SK-N-SH (cell line): Measurements from ENCODE around the gene PKP4. TPM values are rescaled to one million over a fixed set of nuclear protein-coding genes. Genes with fewer than 3 reads are reported as not detected.

Experiments used
- CTCF ChIA-PET: fragments of 300-600, 350-600 bp; formaldehyde crosslinking; extraction: SDS; loops from one replicate; lab custom pipeline; 2021; lab: Yijun Ruan, JAX
- POLR2A ChIA-PET: fragments of 350-600 bp; sonication (Branson Sonifier 250); formaldehyde crosslinking; extraction: SDS; loops from one replicate; lab custom pipeline; 2020; ENCODE audit warnings: antibody characterized with exemption, inconsistent platforms; lab: Yijun Ruan, JAX
- DNase-seq: peaks from one replicate; pipeline ENCODE4 v3.0.0; 2012
- H2AFZ ChIP-seq: fragments of 200-600 bp; sonication (generic); 2 replicates; pipeline ENCODE4 v1.8.1; 2016; ENCODE audit warnings: antibody characterized with exemption, mild to moderate bottlenecking, low read depth
- H3F3A ChIP-seq: fragments of 200-600 bp; sonication (generic); replicated peaks from 2 replicates; pipeline ENCODE3; 2016; ENCODE audit warnings: antibody characterized with exemption, mild to moderate bottlenecking; ENCODE audit not compliant: insufficient read depth
- H3K27ac ChIP-seq, 2 experiments: fragments of 200-500 bp in 1 of 2; fragments of 200-600 bp in 1 of 2; sonication (Bioruptor generic) in 1 of 2; sonication (generic), shearing (Covaris generic) in 1 of 2; 2 replicates each; pipeline versions ENCODE4 v1.5.1 to v1.6.1; 2014 to 2016; ENCODE audit warnings: low read depth in 2 of 2, inconsistent platforms in 1 of 2, low read length in 1 of 2, mild to moderate bottlenecking in 1 of 2, mixed read lengths in 1 of 2
- H3K27me3 ChIP-seq: fragments of 200-600 bp; sonication (generic), shearing (Covaris generic); 2 replicates; pipeline ENCODE4 v1.6.1; 2016; ENCODE audit warnings: mixed run types; ENCODE audit not compliant: insufficient read depth
- H3K36me3 ChIP-seq, 2 experiments: fragments of 200-500 bp in 1 of 2; fragments of 200-600 bp in 1 of 2; sonication (Bioruptor generic) in 1 of 2; sonication (generic) in 1 of 2; replicated peaks in 1 of 2; 2 replicates each; pipeline versions ENCODE3 to v1.5.1; 2014 to 2016; ENCODE audit warnings: low read length in 1 of 2, mild to moderate bottlenecking in 1 of 2; ENCODE audit not compliant: insufficient read depth in 2 of 2, control insufficient read depth in 1 of 2
- H3K4me1 ChIP-seq, 2 experiments: fragments of 200-500 bp in 1 of 2; fragments of 200-600 bp in 1 of 2; sonication (Bioruptor generic) in 1 of 2; sonication (generic), shearing (Covaris generic) in 1 of 2; 2 replicates each; pipeline versions ENCODE4 v1.5.1 to v1.6.1; 2014 to 2016; ENCODE audit warnings: low read depth in 1 of 2, low read length in 1 of 2, mixed run types in 1 of 2; ENCODE audit not compliant: insufficient read depth in 2 of 2, control insufficient read depth in 1 of 2
- H3K4me2 ChIP-seq: fragments of 200-600 bp; sonication (generic), shearing (Covaris generic); 2 replicates; pipeline ENCODE4 v1.6.1; 2017; ENCODE audit warnings: mixed run types
- H3K4me3 ChIP-seq, 2 experiments: fragments of 200-500 bp in 1 of 2; fragments of 200-600 bp in 1 of 2; sonication (Bioruptor generic) in 1 of 2; sonication (generic), shearing (Covaris generic) in 1 of 2; 2 replicates each; pipeline versions ENCODE4 v1.5.1 to v1.8.1; 2014 to 2016; ENCODE audit warnings: low read depth in 2 of 2, inconsistent platforms in 1 of 2, low read length in 1 of 2, mild to moderate bottlenecking in 1 of 2, mixed read lengths in 1 of 2, moderate library complexity in 1 of 2
- H3K79me2 ChIP-seq: fragments of 200-600 bp; sonication (generic); 2 replicates; pipeline ENCODE4 v1.8.1; 2017; ENCODE audit warnings: mild to moderate bottlenecking; ENCODE audit not compliant: insufficient read depth
- H3K9ac ChIP-seq: fragments of 200-600 bp; sonication (generic); 2 replicates; pipeline ENCODE4 v1.6.1; 2017; ENCODE audit warnings: mixed run types
- H3K9me2 ChIP-seq: fragments of 200-600 bp; sonication (generic); 2 replicates; pipeline ENCODE4 v1.6.1; 2017; ENCODE audit warnings: mixed run types
- H3K9me3 ChIP-seq: fragments of 200-600 bp; sonication (generic); 2 replicates; pipeline ENCODE4 v1.6.1; 2017; ENCODE audit warnings: mixed run types, mild to moderate bottlenecking, moderate library complexity
- H4K20me1 ChIP-seq: fragments of 200-600 bp; sonication (generic); 2 replicates; pipeline ENCODE4 v1.6.1; 2017; ENCODE audit warnings: mild to moderate bottlenecking, mixed run types; ENCODE audit not compliant: insufficient read depth
- CTCF ChIP-seq: fragments of 200-600 bp; sonication (generic); IDR thresholded peaks from 2 replicates; pipeline ENCODE4 v1.6.1; 2017; ENCODE audit warnings: antibody characterized with exemption, mild to moderate bottlenecking, moderate library complexity
- FOSL2 ChIP-seq: IDR thresholded peaks from 2 replicates; pipeline ENCODE4 v1.4.0; 2012; ENCODE audit warnings: low read depth, mild to moderate bottlenecking, moderate library complexity, borderline replicate concordance
- FOXM1 ChIP-seq: IDR thresholded peaks from 2 replicates; pipeline ENCODE4 v1.4.0; 2012; ENCODE audit warnings: low read depth, mild to moderate bottlenecking
- GABPA ChIP-seq: IDR thresholded peaks from 2 replicates; pipeline ENCODE4 v1.4.0; 2012; ENCODE audit warnings: low read depth, mild to moderate bottlenecking
- GATA2 ChIP-seq: sonication (generic); formaldehyde crosslinking; IDR thresholded peaks from 2 replicates; pipeline ENCODE4 v1.5.0; 2020; ENCODE audit warnings: mild to moderate bottlenecking, missing genetic modification reagents
- JUND ChIP-seq: IDR thresholded peaks from 2 replicates; pipeline ENCODE4 v1.4.0; 2012
- MEF2A ChIP-seq: IDR thresholded peaks from 2 replicates; pipeline ENCODE4 v1.4.0; 2012; ENCODE audit warnings: low read depth, borderline replicate concordance
- NFIC ChIP-seq: IDR thresholded peaks from 2 replicates; pipeline ENCODE4 v1.4.0; 2012; ENCODE audit warnings: borderline replicate concordance
- RAD21 ChIP-seq: IDR thresholded peaks from 2 replicates; pipeline ENCODE4 v1.6.1; 2012; ENCODE audit warnings: mild to moderate bottlenecking, low read length
- RXRA ChIP-seq: IDR thresholded peaks from 2 replicates; pipeline ENCODE4 v1.4.0; 2012; ENCODE audit warnings: low read depth, mild to moderate bottlenecking, borderline replicate concordance
- TAF1 ChIP-seq: IDR thresholded peaks from 2 replicates; pipeline ENCODE4 v1.6.1; 2012; ENCODE audit warnings: low read depth, mild to moderate bottlenecking, low read length, moderate library complexity, borderline replicate concordance
- TEAD4 ChIP-seq: IDR thresholded peaks from 2 replicates; pipeline ENCODE4 v1.4.0; 2012; ENCODE audit warnings: mild to moderate bottlenecking, borderline replicate concordance; ENCODE audit not compliant: insufficient read depth
- WGBS: methylation state at CpG from one replicate; pipeline ENCODE4 v1.1.6; 2017; ENCODE audit warnings: low lambda C conversion rate; 5-methylcytosine and 5-hydroxymethylcytosine counted together
- polyA plus RNA-seq, 3 experiments: library from polyadenylated mRNA; depleted of rRNA; stranded (reverse); fragments of >200 nt; gene quantifications; 2 replicates each; pipeline ENCODE4 v1.2.3, GENCODE V29; 2012
- TF ChIP-seq, protein P1 (sequence below): fragments of 150-350 bp; IDR thresholded peaks from 2 replicates; pipeline ENCODE4 v1.6.1; 2016; ENCODE audit warnings: mild to moderate bottlenecking, low read depth, low read length

PKP4 gene
- polyA plus RNA-seq, 1 of the 3 experiments (the other 2 are of a cell fraction), result 10.9 TPM

DNA sequence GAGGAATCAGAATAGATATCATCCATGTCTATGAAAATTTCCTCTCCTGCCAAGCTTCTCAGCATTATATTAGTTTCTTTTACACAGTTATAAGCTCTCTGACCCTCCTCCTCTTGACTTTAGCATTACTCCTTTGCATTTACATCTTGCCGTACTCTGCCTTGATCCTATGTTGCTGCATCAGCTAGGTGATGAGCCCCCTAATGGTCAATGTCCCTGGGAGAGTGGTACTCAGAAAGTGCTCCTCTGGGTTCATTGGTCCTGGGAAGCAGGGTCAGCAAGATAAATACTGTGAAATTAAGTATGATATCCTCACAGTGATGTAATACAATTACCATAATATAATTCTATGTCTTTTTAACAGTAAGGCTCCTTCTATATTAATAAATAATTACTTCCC, 74.1 kb downstream of the PKP4 start (continued):
- TF ChIP-seq, protein P1, sequence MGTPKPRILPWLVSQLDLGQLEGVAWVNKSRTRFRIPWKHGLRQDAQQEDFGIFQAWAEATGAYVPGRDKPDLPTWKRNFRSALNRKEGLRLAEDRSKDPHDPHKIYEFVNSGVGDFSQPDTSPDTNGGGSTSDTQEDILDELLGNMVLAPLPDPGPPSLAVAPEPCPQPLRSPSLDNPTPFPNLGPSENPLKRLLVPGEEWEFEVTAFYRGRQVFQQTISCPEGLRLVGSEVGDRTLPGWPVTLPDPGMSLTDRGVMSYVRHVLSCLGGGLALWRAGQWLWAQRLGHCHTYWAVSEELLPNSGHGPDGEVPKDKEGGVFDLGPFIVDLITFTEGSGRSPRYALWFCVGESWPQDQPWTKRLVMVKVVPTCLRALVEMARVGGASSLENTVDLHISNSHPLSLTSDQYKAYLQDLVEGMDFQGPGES, result no peak
- TF ChIP-seq FOXM1, result no peak
- TF ChIP-seq FOSL2, result no peak
- TF ChIP-seq MEF2A, result no peak
- no peak for TF ChIP-seq JUND
- TF ChIP-seq GATA2 (CRISPR knock-in tag), result no peak
- no peak for TF ChIP-seq RAD21
- TF ChIP-seq TEAD4, result no peak
- TF ChIP-seq NFIC, result no peak
- TF ChIP-seq GABPA, result no peak
- TF ChIP-seq RXRA, result no peak
- TF ChIP-seq TAF1, result no peak

GRCh38 chr2:158533009-158533408, 76.3 kb downstream of the PKP4 start:
- Histone ChIP-seq H2AFZ (no peak overlapping the region), H3K9me2 (no peaks in the 10 kb centered on the region), H3F3A (no peaks in the 10 kb centered on the region), H3K4me3 (no peak overlapping the region), H3K9me3 (no peaks in the 10 kb centered on the region), H3K4me2 (no peak overlapping the region), H3K79me2 (no peaks in the 10 kb centered on the region; the same call in 1 of the 2 replicates), H3K4me1 (peaks cover 0 to 7% of the 10 kb centered on the region in 2 experiments; a peak in 1 of 4 replicates), H3K9ac (no peak overlapping the region), H4K20me1 (no peaks in the 10 kb centered on the region), H3K27me3 (no peaks in the 10 kb centered on the region), H3K36me3 (peaks cover 0 to 5% of the 10 kb centered on the region in 2 experiments), H3K27ac (no peak overlapping the region)
- WGBS, result 96% methylated on average over 5 of the region's 5 CpGs
- TF ChIP-seq TEAD4, result no peak
- no peak for TF ChIP-seq CTCF
- POLR2A ChIA-PET, result no interaction called here
- CTCF ChIA-PET, result no interaction called here
- no peak for DNase-seq
